NT2/D1 (cell line): ENCODE results near the gene GPATCH11.

Experiments used
- SUZ12 ChIP-seq: IDR thresholded peaks from 2 replicates; pipeline ENCODE4 v1.6.1; 2011; ENCODE audit not compliant: insufficient read length, insufficient read depth; ENCODE audit errors: extremely low read depth
- YY1 ChIP-seq: IDR thresholded peaks from 2 replicates; pipeline ENCODE4 v1.6.1; 2011; ENCODE audit not compliant: insufficient read length, insufficient read depth
- ZNF274 ChIP-seq: IDR thresholded peaks from 2 replicates; pipeline ENCODE4 v1.6.1; 2011; ENCODE audit warnings: mild to moderate bottlenecking, low read depth, low read length

DNA sequence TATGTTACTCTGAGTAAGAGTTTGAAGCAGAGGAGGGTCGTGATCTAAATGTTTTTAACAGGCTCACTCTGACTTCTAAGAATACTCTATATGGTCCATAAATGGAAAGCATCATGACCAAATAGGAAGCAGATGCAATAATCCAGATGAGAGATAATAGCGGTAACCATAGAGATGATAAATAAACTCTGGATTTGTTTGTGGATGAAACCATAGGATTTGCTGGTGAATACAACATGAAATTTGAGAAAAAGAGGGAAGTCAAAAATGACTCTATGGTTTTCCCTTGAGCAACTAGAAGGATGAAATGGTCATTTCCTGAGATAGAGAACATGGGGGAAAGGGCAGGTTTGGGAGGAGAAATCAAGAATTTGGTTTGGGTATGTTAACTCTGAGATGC lies 4.1 kb upstream of the GPATCH11 start:
- TF ChIP-seq YY1, result no peak
- no peak for TF ChIP-seq ZNF274
- TF ChIP-seq SUZ12, result no peak
